ENCODE results near the gene STX8.

STX8 gene

GRCh38 chr17:9226794-9227135, 348.9 kb downstream of the STX8 start:
- no peak for DNase-seq (ENCODE audit: low read depth)

GRCh38 chr17:9226130-9226793, 349.4 kb downstream of the STX8 start:
- no peak for DNase-seq (ENCODE audit: low read depth)

GRCh38 chr17:9225305-9226101, 350.1 kb downstream of the STX8 start:
- no peak for DNase-seq (ENCODE audit: low read depth)

GRCh38 chr17:9224485-9224884, 351.1 kb downstream of the STX8 start:
- DNase-seq (ENCODE audit: low read depth) = no peak

GRCh38 chr17:9223531-9223930, 352.1 kb downstream of the STX8 start:
- DNase-seq (ENCODE audit: low read depth) = no peak

- no peak for DNase-seq (ENCODE audit: low read depth)
Measured at GRCh38 chr17:9221922-9222180, 353.8 kb downstream of the STX8 start.

GRCh38 chr17:9221147-9221921, 354.3 kb downstream of the STX8 start:
- DNase-seq (ENCODE audit: low read depth) = no peak

- no peak for DNase-seq (ENCODE audit: low read depth)
Measured at GRCh38 chr17:9220398-9221146, 355.0 kb downstream of the STX8 start.

- DNase-seq (ENCODE audit: low read depth) = no peak
Measured at GRCh38 chr17:9219631-9220397, 355.8 kb downstream of the STX8 start.

- DNase-seq (ENCODE audit: low read depth) = no peak
Measured at GRCh38 chr17:9218911-9219310, 356.7 kb downstream of the STX8 start.

GRCh38 chr17:9218064-9218635, 357.5 kb downstream of the STX8 start:
- DNase-seq (ENCODE audit: low read depth) = no peak

- DNase-seq (ENCODE audit: low read depth) = peak; percentile 87
Measured at GRCh38 chr17:9217151-9218056, 358.2 kb downstream of the STX8 start.

GRCh38 chr17:9215465-9215864, 360.2 kb downstream of the STX8 start:
- no peak for DNase-seq (ENCODE audit: low read depth)

GRCh38 chr17:9213303-9213640, 362.3 kb downstream of the STX8 start:
- DNase-seq (ENCODE audit: low read depth) = no peak

GRCh38 chr17:9212376-9213302, 363.0 kb downstream of the STX8 start:
- no peak for DNase-seq (ENCODE audit: low read depth)

- DNase-seq (ENCODE audit: low read depth) = no peak
Measured at GRCh38 chr17:9211133-9211765, 364.4 kb downstream of the STX8 start.

GRCh38 chr17:9209781-9210370, 365.7 kb downstream of the STX8 start:
- DNase-seq (ENCODE audit: low read depth) = no peak

GRCh38 chr17:9209347-9209746, 366.3 kb downstream of the STX8 start:
- no peak for DNase-seq (ENCODE audit: low read depth)
